Spleen (tissue), 11 donors: ENCODE results near the gene EMC1. TPM values are rescaled to one million over a fixed set of nuclear protein-coding genes. Genes with fewer than 3 reads are reported as not detected.
A peak's percentile ranks its signal among the peaks of the same experiment; 100 is the strongest.
"Not testable (repeated sequence)": the region's sequence is repeated elsewhere in the genome, so short reads cannot be mapped to it uniquely, and the experiment has no call there.

Experiments
- DNase-seq: peaks from one replicate; pipeline ENCODE4 v3.0.0-alpha.2; 2020
- H3K27ac ChIP-seq, 8 donors: fragments of 200-600 bp; sonication (generic) in 7 of 8; 1 replicate in 4 of 8; 2 replicates in 4 of 8; pipeline versions ENCODE4 v1.5.0 to v1.8.0; 2016 to 2021; ENCODE audit warnings: inconsistent platforms in 4 of 8, mild to moderate bottlenecking in 4 of 8, moderate library complexity in 1 of 8
- H3K27me3 ChIP-seq, 7 donors: fragments of 200-600 bp; sonication (generic) in 6 of 7; replicated peaks in 1 of 7; 1 replicate in 4 of 7; 2 replicates in 3 of 7; pipeline versions ENCODE4 v1.5.0 to v1.8.0; 2016 to 2021; ENCODE audit warnings: inconsistent platforms in 3 of 7, mild to moderate bottlenecking in 1 of 7
- H3K36me3 ChIP-seq, 6 donors: fragments of 200-600 bp; sonication (generic) in 5 of 6; 1 replicate in 4 of 6; 2 replicates in 2 of 6; pipeline versions ENCODE4 v1.5.0 to v1.8.0; 2016 to 2021; ENCODE audit warnings: inconsistent platforms in 2 of 6
- H3K4me1 ChIP-seq, 6 donors: fragments of 200-600 bp; sonication (generic) in 5 of 6; 1 replicate in 3 of 6; 2 replicates in 3 of 6; pipeline versions ENCODE4 v1.5.0 to v1.8.0; 2016 to 2021; ENCODE audit warnings: inconsistent platforms in 3 of 6
- H3K4me3 ChIP-seq, 8 donors: fragments of 200-600 bp; sonication (generic) in 7 of 8; 1 replicate in 4 of 8; 2 replicates in 4 of 8; pipeline versions ENCODE4 v1.5.0 to v1.8.0; 2016 to 2021; ENCODE audit warnings: inconsistent platforms in 4 of 8, mild to moderate bottlenecking in 4 of 8, moderate library complexity in 2 of 8
- H3K9me3 ChIP-seq, 8 donors: fragments of 200-600 bp; sonication (generic) in 7 of 8; 1 replicate in 4 of 8; 2 replicates in 4 of 8; pipeline versions ENCODE4 v1.5.0 to v1.8.0; 2016 to 2021; ENCODE audit warnings: inconsistent platforms in 4 of 8
- CTCF ChIP-seq, 11 experiments: fragments of 200-600 bp in 7 of 11; fragments of 450-650 bp in 4 of 11; sonication (generic) in 4 of 11; IDR thresholded peaks in 8 of 11; conservative IDR thresholded peaks in 3 of 11; 1 replicate in 7 of 11; 2 replicates in 4 of 11; pipeline versions ENCODE4 v1.4.0 to v1.8.0; 2016 to 2021; ENCODE audit warnings: antibody characterized with exemption in 11 of 11, inconsistent platforms in 4 of 11, mild to moderate bottlenecking in 1 of 11
- POLR2A ChIP-seq, 3 donors: fragments of 450-650 bp; IDR thresholded peaks; one replicate each; pipeline ENCODE4 v1.5.1; 2017; ENCODE audit warnings: antibody characterized with exemption in 3 of 3, mild to moderate bottlenecking in 1 of 3
- POLR2AphosphoS5 ChIP-seq, 3 donors: sonication (generic); formaldehyde crosslinking; IDR thresholded peaks; one replicate each; pipeline ENCODE4 v1.5.1; 2017; ENCODE audit warnings: antibody characterized with exemption in 3 of 3
- WGBS, 5 donors: extraction: QIAGEN DNeasy Blood & Tissue Kit in 3 of 5; methylation state at CpG; one replicate each; pipeline versions ENCODE4 v1.1.5 to v1.1.7; 2013 to 2018; 5-methylcytosine and 5-hydroxymethylcytosine counted together
- intact Hi-C: fragments of 100-400 bp; cut with DNase I; formaldehyde crosslinking; loops from one replicate; pipeline ENCODE4 v1.15.0; 2023; ENCODE audit warnings: low total_unique reads
- polyA plus RNA-seq, 3 donors: library from polyadenylated mRNA; stranded (reverse); fragments of 200-250 nt; gene quantifications; one replicate each; pipeline ENCODE4 v1.2.1, GENCODE V29; 2013
- total RNA-seq, 7 donors: library from RNA; depleted of rRNA in 3 of 7; stranded (reverse); fragments of >200 nt in 3 of 7; fragmentation: NEBNext Ultra II Directional in 4 of 7; extraction: Animal tissue kit (Norgen Biotek cat#: 25700) in 4 of 7; gene quantifications; one replicate each; pipeline versions ENCODE4 v1.1.0 to v1.2.1, GENCODE V29; 2016 to 2021
- donor health status: healthy with polysubstance abuse.
- donor health status: DM: no; HTN: no; CAD: no; lungs with moderate emphysema.
- donor health status: DM: no; HTN: no; CAD: no.
- donor health status: Bipolar disorder and iron deficiency.
- donor health status: healthy.
- donor health status: DM: no; HTN: no; CAD: no.
- donor health status: DM: yes; HTN: yes; CAD: no.

Gene EMC1
- total and polyA plus RNA-seq, 10 donors, result 5.1 to 45.6 (median 28.6) TPM

GRCh38 chr1:19284881-19285280 lies 33.6 kb upstream of the EMC1 start:
- Histone ChIP-seq H3K36me3 (peaks cover 0 to 13% (median 0%) of the 10 kb centered on the region in 6 donors), H3K4me1 (peaks cover 0 to 15% (median 4%) of the 10 kb centered on the region in 6 donors), H3K27ac (no peak overlapping the region), H3K27me3 (peaks cover 0 to 16% (median 0%) of the 10 kb centered on the region in 7 donors), H3K9me3 (no peaks in the 10 kb centered on the region), H3K4me3 (no peak overlapping the region)
- no peak for DNase-seq
- TF ChIP-seq POLR2A (IDR thresholded peaks at IDR 0.05) (no peak), CTCF (IDR thresholded peaks at IDR 0.05 in 8 of 11, conservative IDR thresholded peaks at IDR 0.05 in 3 of 11) (no peak), POLR2AphosphoS5 (IDR thresholded peaks at IDR 0.05) (no peak)
- intact Hi-C loops, result no loop called here
- 82 to 92% (median 88%) methylated on average over 8 of the region's 8 CpGs for WGBS, 5 donors

- peaks cover 0 to 4% (median 0%) of the 10 kb centered on the region in 8 donors for H3K9me3 ChIP-seq
- TF ChIP-seq POLR2A (IDR thresholded peaks at IDR 0.05) (no peak), POLR2AphosphoS5 (IDR thresholded peaks at IDR 0.05) (no peak), CTCF (IDR thresholded peaks at IDR 0.05 in 8 of 11, conservative IDR thresholded peaks at IDR 0.05 in 3 of 11) (no peak)
- intact Hi-C loops, result no loop called here
- peaks cover 0 to 9% (median 3%) of the 10 kb centered on the region in 6 donors for H3K4me1 ChIP-seq
- DNase-seq, result no peak
- 91 to 98% (median 95%) methylated on average over 9 of the region's 9 CpGs for WGBS, 5 donors
- H3K27me3 ChIP-seq, result peaks cover 0 to 12% (median 0%) of the 10 kb centered on the region in 7 donors
- no peak overlapping the region for H3K27ac ChIP-seq
- peaks cover 0 to 13% (median 0%) of the 10 kb centered on the region in 6 donors for H3K36me3 ChIP-seq
- no peak overlapping the region for H3K4me3 ChIP-seq
These were observed 32.6 kb upstream of the EMC1 start for GRCh38 chr1:19283891-19284290.

- peaks cover 0 to 32% (median 22%) of the 10 kb centered on the region in 8 donors for H3K9me3 ChIP-seq
- DNase-seq, result no peak
- 88 to 95% (median 90%) methylated on average over 5 of the region's 5 CpGs for WGBS, 5 donors
- no peaks in the 10 kb centered on the region for H3K36me3 ChIP-seq
- H3K4me3 ChIP-seq, result no peak overlapping the region
- H3K27ac ChIP-seq, result no peak overlapping the region
- TF ChIP-seq CTCF (IDR thresholded peaks at IDR 0.05 in 8 of 11, conservative IDR thresholded peaks at IDR 0.05 in 3 of 11) (no peak), POLR2A (IDR thresholded peaks at IDR 0.05) (no peak), POLR2AphosphoS5 (IDR thresholded peaks at IDR 0.05) (no peak)
- H3K27me3 ChIP-seq, result peaks cover 0 to 24% (median 11%) of the 10 kb centered on the region in 7 donors
- intact Hi-C loops, result no loop called here
- H3K4me1 ChIP-seq, result peaks cover 0 to 3% (median 0%) of the 10 kb centered on the region in 6 donors
These were observed 23.3 kb upstream of the EMC1 start for GRCh38 chr1:19274636-19275035.

- 8 to 36% (median 22%) methylated on average over 6 to 57 of the region's 66 CpGs for WGBS, 5 donors
- peak overlapping the region in 1 of 8 donors; percentile 25 for H3K4me3 ChIP-seq
- not testable (repeated sequence) for DNase-seq
These were observed 22.7 kb upstream of the EMC1 start for GRCh38 chr1:19273844-19274531.

More at GRCh38 chr1:19273844-19274531, 22.7 kb upstream of the EMC1 start:
- H3K27me3 ChIP-seq, result peaks cover 0 to 24% (median 11%) of the 10 kb centered on the region in 7 donors
- H3K4me1 ChIP-seq, H3K36me3 ChIP-seq, H3K27ac ChIP-seq, intact Hi-C loops: not testable (repeated sequence)
- peaks cover 0 to 32% (median 20%) of the 10 kb centered on the region in 8 donors for H3K9me3 ChIP-seq
